GM12891 (cell line): ENCODE measurements around the gene LAPTM5.

Source experiments
- POLR2A ChIP-seq: IDR thresholded peaks from 2 replicates; pipeline ENCODE4 v1.6.1; 2011; ENCODE audit warnings: low read depth, low read length, control low read depth
- TAF1 ChIP-seq: IDR thresholded peaks from 2 replicates; pipeline ENCODE4 v1.6.1; 2011; ENCODE audit warnings: low read depth, low read length, control low read depth

- TF ChIP-seq POLR2A (no peak), TAF1 (no peak)
Observed at GRCh38 chr1:30795026-30795425, 37.5 kb upstream of the LAPTM5 start.
